OCI-LY3 (cell line): ENCODE results near the gene DDX25.

ENCODE experiments used
- EZH2phosphoT487 ChIP-seq: fragments of 200-600 bp; shearing (Covaris generic); IDR thresholded peaks from 2 replicates; pipeline ENCODE4 v1.6.1; 2018; ENCODE audit warnings: antibody characterized with exemption, mixed run types, low read depth
- TF ChIP-seq, protein P1 (sequence below): fragments of 200-600, 300-600 bp; sonication (generic); IDR thresholded peaks from 2 replicates; pipeline ENCODE4 v1.5.1; 2014; ENCODE audit warnings: antibody characterized with exemption, low read length, low read depth

DNA sequence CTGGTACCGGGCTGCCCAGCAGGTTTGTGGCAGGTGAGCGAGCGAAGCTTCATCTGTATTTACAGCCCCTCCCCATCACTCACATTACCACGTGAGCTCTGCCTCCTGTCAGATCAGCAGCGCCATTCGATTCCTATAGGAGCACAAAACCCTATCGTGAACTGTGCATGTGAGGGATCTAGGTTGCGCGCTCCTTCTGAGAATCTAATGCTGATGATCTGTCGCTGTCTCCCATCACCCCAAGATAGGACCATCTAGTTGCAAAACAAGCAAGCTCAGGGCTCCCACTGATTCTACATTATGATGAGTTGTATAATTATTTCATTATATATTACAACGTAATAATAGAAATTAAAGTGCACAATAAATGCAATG is 25.8 kb downstream of the DDX25 start:
- TF ChIP-seq, protein P1, sequence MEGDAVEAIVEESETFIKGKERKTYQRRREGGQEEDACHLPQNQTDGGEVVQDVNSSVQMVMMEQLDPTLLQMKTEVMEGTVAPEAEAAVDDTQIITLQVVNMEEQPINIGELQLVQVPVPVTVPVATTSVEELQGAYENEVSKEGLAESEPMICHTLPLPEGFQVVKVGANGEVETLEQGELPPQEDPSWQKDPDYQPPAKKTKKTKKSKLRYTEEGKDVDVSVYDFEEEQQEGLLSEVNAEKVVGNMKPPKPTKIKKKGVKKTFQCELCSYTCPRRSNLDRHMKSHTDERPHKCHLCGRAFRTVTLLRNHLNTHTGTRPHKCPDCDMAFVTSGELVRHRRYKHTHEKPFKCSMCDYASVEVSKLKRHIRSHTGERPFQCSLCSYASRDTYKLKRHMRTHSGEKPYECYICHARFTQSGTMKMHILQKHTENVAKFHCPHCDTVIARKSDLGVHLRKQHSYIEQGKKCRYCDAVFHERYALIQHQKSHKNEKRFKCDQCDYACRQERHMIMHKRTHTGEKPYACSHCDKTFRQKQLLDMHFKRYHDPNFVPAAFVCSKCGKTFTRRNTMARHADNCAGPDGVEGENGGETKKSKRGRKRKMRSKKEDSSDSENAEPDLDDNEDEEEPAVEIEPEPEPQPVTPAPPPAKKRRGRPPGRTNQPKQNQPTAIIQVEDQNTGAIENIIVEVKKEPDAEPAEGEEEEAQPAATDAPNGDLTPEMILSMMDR, result no peak
- no peak for TF ChIP-seq EZH2phosphoT487
